Nephron (organoid): ENCODE results near the gene TBC1D10A.

Experiments
- H3K27ac Mint-ChIP-seq, 3 experiments: 2 replicates each; pipeline ENCODE4 v1.8.0; 2020; ENCODE audit warnings: mixed read lengths in 3 of 3, mild to moderate bottlenecking in 2 of 3, moderate library complexity in 1 of 3
- H3K27me3 Mint-ChIP-seq: 2 replicates; pipeline ENCODE4 v1.8.0; 2021; ENCODE audit warnings: low read depth, mild to moderate bottlenecking, moderate library complexity, mixed read lengths
- H3K36me3 Mint-ChIP-seq: 2 replicates; pipeline ENCODE4 v1.8.0; 2020; ENCODE audit warnings: low read depth, mixed read lengths
- H3K4me1 Mint-ChIP-seq: 2 replicates; pipeline ENCODE4 v1.8.0; 2020; ENCODE audit warnings: mixed read lengths
- H3K4me3 Mint-ChIP-seq, 3 experiments: 2 replicates each; pipeline ENCODE4 v1.8.0; 2020; ENCODE audit warnings: mild to moderate bottlenecking in 3 of 3, mixed read lengths in 3 of 3, moderate library complexity in 2 of 3
- H3K9me3 Mint-ChIP-seq: 2 replicates; pipeline ENCODE4 v1.8.0; 2020; ENCODE audit warnings: mixed read lengths
- TF ChIP-seq, protein P1 (sequence below), 3 experiments: fragments of 200-600 bp; sonication (generic); IDR thresholded peaks; one replicate each; pipeline ENCODE4 v1.5.0; 2021; ENCODE audit warnings: antibody characterized with exemption in 3 of 3; ENCODE audit not compliant: unreplicated experiment in 3 of 3

The TBC1D10A gene

DNA sequence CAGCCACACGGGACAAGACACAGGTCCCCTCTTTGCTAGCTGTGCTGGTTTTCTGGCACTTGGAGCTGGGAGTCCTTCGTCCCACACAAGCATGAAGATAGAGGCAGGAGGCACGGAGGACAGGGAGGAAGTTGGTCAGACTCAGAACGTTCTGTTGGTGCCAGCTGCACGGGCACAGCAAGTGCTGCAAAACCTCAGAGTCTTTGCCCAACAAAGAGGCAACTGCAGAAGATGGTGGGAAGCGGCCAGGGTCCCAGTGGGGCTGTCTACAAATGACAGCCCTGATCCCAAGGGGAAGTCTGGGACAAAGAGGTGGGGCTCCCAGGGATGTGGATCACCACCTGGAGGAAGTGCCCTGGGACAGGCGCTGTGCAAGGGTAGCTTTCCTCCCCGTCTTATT lies 50.7 kb downstream of the TBC1D10A start:
- H3K27me3 Mint-ChIP-seq: peaks cover 7% of the 10 kb centered on the region

DNA sequence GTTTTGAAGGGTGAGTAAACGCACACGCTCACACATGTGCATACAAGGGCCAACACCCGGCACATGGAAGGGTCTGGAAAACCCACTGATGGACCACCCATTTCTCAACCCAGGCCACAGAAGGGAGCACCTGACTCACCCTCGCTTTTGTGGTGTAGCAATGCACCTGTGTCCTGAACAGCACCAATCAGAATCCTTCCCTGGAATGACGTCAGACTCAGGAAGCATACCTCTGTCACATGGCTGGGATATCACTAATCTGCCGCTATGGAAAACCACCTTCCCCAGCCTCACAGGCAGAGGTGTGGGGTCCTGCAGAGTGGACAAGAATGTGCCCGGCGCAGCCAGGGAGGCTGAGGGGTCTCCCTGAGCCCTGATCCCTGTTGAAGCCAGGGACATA lies 51.1 kb downstream of the TBC1D10A start:
- Mint-ChIP-seq H3K4me1 (peaks cover 16% of the 10 kb centered on the region), H3K9me3 (no peaks in the 10 kb centered on the region), H3K4me3 (no peak overlapping the region), H3K27me3 (peaks cover 7% of the 10 kb centered on the region), H3K36me3 (no peaks in the 10 kb centered on the region), H3K27ac (no peak overlapping the region)
- TF ChIP-seq, protein P1, sequence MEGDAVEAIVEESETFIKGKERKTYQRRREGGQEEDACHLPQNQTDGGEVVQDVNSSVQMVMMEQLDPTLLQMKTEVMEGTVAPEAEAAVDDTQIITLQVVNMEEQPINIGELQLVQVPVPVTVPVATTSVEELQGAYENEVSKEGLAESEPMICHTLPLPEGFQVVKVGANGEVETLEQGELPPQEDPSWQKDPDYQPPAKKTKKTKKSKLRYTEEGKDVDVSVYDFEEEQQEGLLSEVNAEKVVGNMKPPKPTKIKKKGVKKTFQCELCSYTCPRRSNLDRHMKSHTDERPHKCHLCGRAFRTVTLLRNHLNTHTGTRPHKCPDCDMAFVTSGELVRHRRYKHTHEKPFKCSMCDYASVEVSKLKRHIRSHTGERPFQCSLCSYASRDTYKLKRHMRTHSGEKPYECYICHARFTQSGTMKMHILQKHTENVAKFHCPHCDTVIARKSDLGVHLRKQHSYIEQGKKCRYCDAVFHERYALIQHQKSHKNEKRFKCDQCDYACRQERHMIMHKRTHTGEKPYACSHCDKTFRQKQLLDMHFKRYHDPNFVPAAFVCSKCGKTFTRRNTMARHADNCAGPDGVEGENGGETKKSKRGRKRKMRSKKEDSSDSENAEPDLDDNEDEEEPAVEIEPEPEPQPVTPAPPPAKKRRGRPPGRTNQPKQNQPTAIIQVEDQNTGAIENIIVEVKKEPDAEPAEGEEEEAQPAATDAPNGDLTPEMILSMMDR (IDR thresholded peaks at IDR 0.05; ENCODE audit: unreplicated experiment in 3 of 3): no peak

More for the DNA sequence above, 50.7 kb downstream of the TBC1D10A start:
- Mint-ChIP-seq H3K4me1 (peaks cover 16% of the 10 kb centered on the region), H3K4me3 (no peak overlapping the region), H3K9me3 (no peaks in the 10 kb centered on the region), H3K36me3 (no peaks in the 10 kb centered on the region), H3K27ac (no peak overlapping the region)
- TF ChIP-seq, protein P1 (IDR thresholded peaks at IDR 0.05; ENCODE audit: unreplicated experiment in 3 of 3): no peak

DNA sequence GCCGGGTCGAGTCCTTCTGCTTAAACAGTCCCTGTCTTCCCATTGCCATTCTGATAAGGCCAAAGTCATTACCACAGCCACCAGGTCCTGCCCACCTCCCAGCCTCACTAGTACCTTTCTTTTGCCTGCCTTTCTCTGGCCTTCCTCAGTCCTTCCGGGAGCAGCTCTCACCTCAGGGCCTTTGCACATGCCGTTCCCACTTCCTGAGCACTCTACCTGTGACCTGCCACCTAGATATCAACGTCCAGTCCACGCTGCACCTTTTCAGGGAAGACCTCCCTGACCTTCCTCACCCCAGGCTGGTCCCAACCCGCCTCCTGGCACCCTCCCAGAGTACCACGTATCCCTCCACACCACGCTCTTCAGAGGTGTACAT lies 52.3 kb downstream of the TBC1D10A start:
- H3K4me1 Mint-ChIP-seq: peaks cover 16% of the 10 kb centered on the region
- peaks cover 8% of the 10 kb centered on the region for H3K27me3 Mint-ChIP-seq
- H3K27ac Mint-ChIP-seq: peak overlapping the region in 1 of 3 experiments; percentile 15
- H3K9me3 Mint-ChIP-seq: no peaks in the 10 kb centered on the region
- no peak overlapping the region for H3K4me3 Mint-ChIP-seq
- no peaks in the 10 kb centered on the region for H3K36me3 Mint-ChIP-seq
- TF ChIP-seq, protein P1 (IDR thresholded peaks at IDR 0.05; ENCODE audit: unreplicated experiment in 3 of 3): no peak

DNA sequence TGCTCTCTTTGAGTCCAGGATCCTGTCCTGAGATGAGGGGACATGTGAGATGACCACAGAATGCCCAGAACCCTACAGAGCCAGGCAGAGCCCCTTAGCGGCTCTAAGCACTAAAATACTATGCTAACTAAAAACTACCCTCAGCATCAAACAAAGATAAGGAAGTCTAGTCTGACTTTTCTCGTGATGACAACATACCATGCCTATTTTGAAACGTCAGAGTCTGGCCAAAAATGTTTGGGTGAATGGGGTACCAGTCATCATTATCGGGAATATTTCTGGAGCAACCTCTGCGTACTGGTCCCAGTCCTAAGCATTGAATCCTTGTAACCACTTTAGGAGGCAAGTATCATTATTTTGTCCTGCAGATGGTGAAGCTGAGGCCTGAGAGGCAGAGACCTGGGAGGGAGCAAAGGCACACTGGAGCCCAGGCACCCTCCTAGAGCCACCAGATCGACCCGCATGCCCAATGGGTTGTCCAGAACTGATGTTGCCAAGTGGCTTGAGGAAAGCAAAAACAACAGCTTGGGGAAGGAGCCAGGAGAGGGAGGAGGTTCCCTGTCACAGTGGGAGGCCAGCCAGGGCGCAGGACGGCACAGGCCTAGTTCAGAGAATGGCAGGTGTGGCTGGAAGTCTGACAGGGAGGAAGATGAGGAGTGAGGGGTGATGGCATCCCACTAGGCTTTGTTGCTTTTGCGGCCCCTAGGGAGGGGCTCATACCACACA lies 52.9 kb downstream of the TBC1D10A start:
- no peaks in the 10 kb centered on the region for H3K36me3 Mint-ChIP-seq
- peaks cover 12% of the 10 kb centered on the region for H3K27me3 Mint-ChIP-seq
- H3K4me3 Mint-ChIP-seq: no peak overlapping the region
- TF ChIP-seq, protein P1 (IDR thresholded peaks at IDR 0.05; ENCODE audit: unreplicated experiment in 3 of 3): no peak
- H3K9me3 Mint-ChIP-seq: no peaks in the 10 kb centered on the region
- H3K27ac Mint-ChIP-seq: no peak overlapping the region
- peaks cover 14% of the 10 kb centered on the region for H3K4me1 Mint-ChIP-seq

DNA sequence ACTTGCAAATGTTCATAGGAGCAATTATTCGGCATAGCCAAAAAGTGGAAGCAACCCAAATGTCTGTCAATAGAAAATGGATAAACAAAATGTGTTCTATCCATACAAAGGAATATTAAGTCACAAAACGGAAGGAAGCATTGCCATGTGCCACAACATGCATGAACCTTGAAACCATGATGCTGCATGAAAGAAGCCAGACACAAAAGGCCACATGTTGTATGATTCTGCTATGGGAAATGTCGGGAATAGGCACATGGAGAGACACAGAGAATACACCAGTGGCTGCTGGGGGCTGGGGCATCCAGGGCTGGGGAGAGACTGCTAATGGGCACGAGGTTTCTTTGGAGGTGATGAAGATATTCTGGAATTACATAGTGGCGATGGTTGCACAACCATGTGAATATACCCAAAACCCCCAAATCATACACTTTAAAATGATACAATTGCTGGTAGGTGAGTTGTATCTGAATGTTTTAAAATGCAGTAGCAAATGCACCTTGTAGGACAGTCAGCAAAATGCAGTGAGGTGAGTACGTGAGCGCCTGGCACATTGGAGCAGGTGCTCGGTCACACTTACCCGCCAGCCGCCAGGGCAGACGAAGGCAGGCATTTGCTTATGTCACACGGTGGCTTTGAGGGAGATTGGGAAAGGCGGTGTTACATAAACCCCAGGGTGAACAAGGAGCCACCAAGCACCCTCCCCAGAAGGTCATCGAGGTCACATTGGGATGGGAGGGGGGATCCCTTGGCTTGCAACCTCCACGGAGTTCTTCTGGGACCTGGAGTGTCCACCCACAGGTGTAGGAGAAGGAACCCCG lies 53.8 kb downstream of the TBC1D10A start:
- Mint-ChIP-seq H3K27ac (no peak overlapping the region), H3K4me3 (no peak overlapping the region), H3K27me3 (peaks cover 13% of the 10 kb centered on the region), H3K9me3 (no peaks in the 10 kb centered on the region), H3K4me1 (peaks cover 9% of the 10 kb centered on the region), H3K36me3 (no peaks in the 10 kb centered on the region)
- TF ChIP-seq, protein P1 (IDR thresholded peaks at IDR 0.05; ENCODE audit: unreplicated experiment in 3 of 3): no peak
